Measurements from ENCODE around the gene DYNLT1. TPM values are rescaled to one million over a fixed set of nuclear protein-coding genes. Genes with fewer than 3 reads are reported as not detected.
A peak's percentile ranks its signal among the peaks of the same experiment; 100 is the strongest.

Gene DYNLT1
- total RNA-seq (2014; rRNA removed) (35.0 and 50.5 TPM in 2 replicates), Bru-seq, nascent RNA (percentile 86 among the genes with signal in this experiment), BruChase-seq, experiment 1, labeled RNA remaining after a 6-hour chase (percentile 85 among the genes with signal in this experiment), BruChase-seq, experiment 2, labeled RNA remaining after a 2-hour chase (percentile 84 among the genes with signal in this experiment)
- long read RNA-seq, transcript DYNLT1-203 (5 exons, 726 nt) = major isoform, 56 of 71 reads
- long read RNA-seq, partial matches to known transcripts = 8 of 71 reads
- long read RNA-seq, other reads (novel, unspliced or antisense) = 5 of 71 reads

DNA sequence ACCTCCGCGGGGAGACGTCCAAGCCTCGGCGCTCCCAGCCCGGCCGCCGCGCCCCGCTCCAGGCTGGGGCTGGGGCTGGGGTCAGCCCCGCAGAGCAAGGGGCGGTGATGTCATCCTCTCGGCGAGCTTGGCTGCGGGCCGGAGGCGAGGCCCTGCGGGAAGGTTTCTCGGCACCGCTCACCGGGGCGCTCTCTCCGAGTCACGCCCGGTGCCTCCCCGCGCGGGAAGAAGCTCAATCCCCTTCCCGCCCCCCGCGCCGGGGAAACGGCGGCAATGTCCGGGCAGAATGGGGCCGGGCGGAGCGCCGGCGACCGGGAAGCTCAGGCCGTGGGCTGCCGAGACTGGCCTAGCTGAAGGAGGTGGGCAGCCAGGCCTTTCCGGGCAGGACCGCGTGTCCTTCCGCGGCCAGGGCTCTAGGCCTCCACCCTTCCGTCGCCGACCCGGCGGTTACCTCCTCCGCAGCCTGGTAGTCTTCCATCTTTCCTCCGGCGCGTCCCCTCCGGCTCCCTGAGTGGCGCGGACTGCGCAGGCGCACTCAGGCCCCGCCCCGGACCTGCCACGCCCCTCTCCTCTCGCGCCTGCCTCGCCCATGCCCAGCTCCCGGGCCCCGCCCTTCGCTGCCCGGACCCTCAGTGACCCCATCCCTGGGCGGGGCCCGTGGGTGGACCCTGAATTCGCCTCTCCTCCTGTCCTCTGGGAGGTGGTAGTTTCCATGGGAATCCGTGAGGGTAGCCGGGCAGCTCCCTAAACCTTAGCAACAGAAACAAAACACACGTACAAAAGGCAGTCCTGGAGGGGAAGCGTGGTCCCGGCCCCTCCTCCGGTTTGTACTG, at the start of gene DYNLT1:
Gene DYNLT1, minus strand, starts transcription at position 513 of the 833 bp plus-strand sequence. Its CDS starts 35 bp downstream, at position 478.
- Histone ChIP-seq H3K36me3 (ENCODE audit: low read depth, low read length) (no peaks in the 10 kb centered on the region), H3K4me2 (ENCODE audit: low read length) (peak within 1 kb of the TSS; percentile 90), H3K4me1 (ENCODE audit: insufficient read depth, low read length) (peaks cover 53% of the 10 kb centered on the region), H3K27me3 (ENCODE audit: low read length) (no peaks in the 10 kb centered on the region), H3F3A (ENCODE audit: low read length, unreplicated experiment) (no peaks in the 10 kb centered on the region), H3K9me3 (ENCODE audit: low read length) (no peaks in the 10 kb centered on the region), H4K20me1 (ENCODE audit: low read length) (peaks cover 4% of the 10 kb centered on the region; the same call in 1 of the 2 replicates), H3K9ac (ENCODE audit: low read length) (peak within 1 kb of the TSS; percentile 99), H2AFZ (ENCODE audit: low read length) (peak within 1 kb of the TSS; percentile 64), H3K27ac (ENCODE audit: low read length) (peak within 1 kb of the TSS; percentile 93), H3K4me3 (ENCODE audit: low read length) (peak within 1 kb of the TSS; percentile 96), H3K79me2 (ENCODE audit: low read length) (peaks cover 47% of the 10 kb centered on the region), H3K9me2 (replicated peaks; ENCODE audit: low read length) (no peaks in the 10 kb centered on the region)
- no TSS peak for BruUV-seq (replicated peaks)
- TF ChIP-seq EZH2phosphoT487 (IDR thresholded peaks at IDR 0.05; ENCODE audit: borderline replicate concordance, low read length) (no peak), EZH2 (IDR thresholded peaks at IDR 0.05; ENCODE audit: low read length, unreplicated experiment) (no peak)
- TF ChIP-seq, protein P1, sequence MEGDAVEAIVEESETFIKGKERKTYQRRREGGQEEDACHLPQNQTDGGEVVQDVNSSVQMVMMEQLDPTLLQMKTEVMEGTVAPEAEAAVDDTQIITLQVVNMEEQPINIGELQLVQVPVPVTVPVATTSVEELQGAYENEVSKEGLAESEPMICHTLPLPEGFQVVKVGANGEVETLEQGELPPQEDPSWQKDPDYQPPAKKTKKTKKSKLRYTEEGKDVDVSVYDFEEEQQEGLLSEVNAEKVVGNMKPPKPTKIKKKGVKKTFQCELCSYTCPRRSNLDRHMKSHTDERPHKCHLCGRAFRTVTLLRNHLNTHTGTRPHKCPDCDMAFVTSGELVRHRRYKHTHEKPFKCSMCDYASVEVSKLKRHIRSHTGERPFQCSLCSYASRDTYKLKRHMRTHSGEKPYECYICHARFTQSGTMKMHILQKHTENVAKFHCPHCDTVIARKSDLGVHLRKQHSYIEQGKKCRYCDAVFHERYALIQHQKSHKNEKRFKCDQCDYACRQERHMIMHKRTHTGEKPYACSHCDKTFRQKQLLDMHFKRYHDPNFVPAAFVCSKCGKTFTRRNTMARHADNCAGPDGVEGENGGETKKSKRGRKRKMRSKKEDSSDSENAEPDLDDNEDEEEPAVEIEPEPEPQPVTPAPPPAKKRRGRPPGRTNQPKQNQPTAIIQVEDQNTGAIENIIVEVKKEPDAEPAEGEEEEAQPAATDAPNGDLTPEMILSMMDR (conservative IDR thresholded peaks at IDR 0.05; ENCODE audit: low read depth, low read length) = no peak
- ATAC-seq (peak; percentile 63), DNase-seq (peak; percentile 88)
- ChIA-PET CTCF (interaction anchor here (0.5 to 1.4 kb wide), 3 partner anchors 15 to 242 kb away, joined by 3 to 8 read pairs (median 3); no protein-coding TSS in a partner anchor), POLR2A (ENCODE audit: unreplicated experiment) (interaction anchor here (0.6 to 0.8 kb wide), 4 partner anchors 18 to 1281 kb away, joined by 3 to 4 read pairs (median 3); no protein-coding TSS in a partner anchor)
- intact Hi-C loops (cut with micrococcal nuclease) = loop anchor here (5.0 kb wide), 2 partner anchors 43 to 208 kb away; no protein-coding TSS in a partner anchor

DNA sequence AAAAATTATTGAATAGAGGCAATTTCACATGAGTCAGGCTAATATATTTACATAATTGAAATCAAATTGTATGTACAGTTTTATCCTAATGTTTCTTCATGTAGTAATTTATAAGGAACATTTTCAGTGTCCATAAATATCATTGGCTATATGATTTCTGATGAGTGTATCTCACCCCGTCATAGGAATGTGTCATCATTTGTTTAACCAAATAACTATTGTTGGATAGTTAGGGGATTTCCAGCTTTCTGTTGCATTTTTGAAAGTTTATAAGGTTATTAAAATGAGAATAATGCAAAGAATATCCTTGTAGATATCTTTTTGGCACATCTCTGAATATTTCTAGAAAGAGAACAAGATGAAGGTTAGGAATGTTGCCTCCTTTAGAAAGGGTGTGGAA, 44.3 kb upstream of the DYNLT1 start:
- H3K27me3 ChIP-seq (ENCODE audit: low read length) = no peaks in the 10 kb centered on the region
- CTCF ChIA-PET = no interaction called here
- peaks cover 29% of the 10 kb centered on the region for H3K4me1 ChIP-seq (ENCODE audit: insufficient read depth, low read length)
- no peaks in the 10 kb centered on the region; the same call in 1 of the 2 replicates for H3K36me3 ChIP-seq (ENCODE audit: low read depth, low read length)
- no peak overlapping the region for H3K4me3 ChIP-seq (ENCODE audit: low read length)
- peak; percentile 74 for ATAC-seq
- no TSS peak for BruUV-seq (replicated peaks)
- H3K27ac ChIP-seq (ENCODE audit: low read length) = peak overlapping the region; percentile 64
- H2AFZ ChIP-seq (ENCODE audit: low read length) = no peak overlapping the region
- H3K9ac ChIP-seq (ENCODE audit: low read length) = 0 out of 2 replicates have a peak overlapping the region, but pooled peaks have one; percentile 18
- peak; percentile 68 for DNase-seq
- H3K4me2 ChIP-seq (ENCODE audit: low read length) = peak overlapping the region; percentile 37; the same call in 1 of the 2 replicates
- H3K9me2 ChIP-seq (replicated peaks; ENCODE audit: low read length) = no peaks in the 10 kb centered on the region
- no peaks in the 10 kb centered on the region for H4K20me1 ChIP-seq (ENCODE audit: low read length)
- TF ChIP-seq, protein P1 (conservative IDR thresholded peaks at IDR 0.05; ENCODE audit: low read depth, low read length) = no peak
- TF ChIP-seq EZH2 (IDR thresholded peaks at IDR 0.05; ENCODE audit: low read length, unreplicated experiment) (no peak), EZH2phosphoT487 (IDR thresholded peaks at IDR 0.05; ENCODE audit: borderline replicate concordance, low read length) (no peak)
- intact Hi-C loops (cut with micrococcal nuclease) = loop anchor here (5.0 kb wide), 1 partner anchor 47 kb away; the partner anchor contains the start of gene DYNLT1
- H3F3A ChIP-seq (ENCODE audit: low read length, unreplicated experiment) = no peaks in the 10 kb centered on the region
- POLR2A ChIA-PET (ENCODE audit: unreplicated experiment) = no interaction called here
- H3K79me2 ChIP-seq (ENCODE audit: low read length) = no peaks in the 10 kb centered on the region
- no peaks in the 10 kb centered on the region for H3K9me3 ChIP-seq (ENCODE audit: low read length)

Data from PC-3 (cell line).